Stomach (tissue), 9 donors: Measurements from ENCODE around the gene SHOX. TPM values are rescaled to one million over a fixed set of nuclear protein-coding genes. Genes with fewer than 3 reads are reported as not detected.

Experiments used
- DNase-seq, 2 donors: peaks; one replicate each; pipeline versions ENCODE4 v3.0.0 to v3.0.0-alpha.2; 2013 to 2019
- H3K27ac ChIP-seq, 5 donors: fragments of 200-600 bp in 4 of 5; sonication (generic) in 4 of 5; one replicate each; pipeline ENCODE4 v1.5.1; 2013 to 2019; ENCODE audit warnings: mild to moderate bottlenecking in 1 of 5, moderate library complexity in 1 of 5
- H3K27me3 ChIP-seq, 3 donors: fragments of 200-600 bp; sonication (generic); one replicate each; pipeline ENCODE4 v1.5.1; 2017 to 2019; ENCODE audit warnings: mixed run types in 1 of 3
- H3K36me3 ChIP-seq, 4 donors: fragments of 200-600 bp; sonication (generic); 1 replicate in 3 of 4; 2 replicates in 1 of 4; pipeline ENCODE4 v1.5.1; 2016 to 2019
- H3K4me1 ChIP-seq, 4 donors: fragments of 200-600 bp; sonication (generic); one replicate each; pipeline ENCODE4 v1.5.1; 2016 to 2019
- H3K4me3 ChIP-seq, 4 donors: fragments of 200-600 bp; sonication (generic) in 3 of 4; one replicate each; pipeline ENCODE4 v1.5.1; 2016 to 2019; ENCODE audit warnings: mild to moderate bottlenecking in 1 of 4
- H3K9me3 ChIP-seq, 4 donors: fragments of 200-600 bp; sonication (generic); one replicate each; pipeline ENCODE4 v1.5.1; 2016 to 2019
- CTCF ChIP-seq, 7 experiments: fragments of 450-650 bp in 4 of 7; fragments of 200-600 bp in 3 of 7; sonication (generic) in 3 of 7; IDR thresholded peaks; one replicate each; pipeline ENCODE4 v1.5.1; 2016 to 2019; ENCODE audit warnings: antibody characterized with exemption in 7 of 7, control low read depth in 2 of 7, mild to moderate bottlenecking in 1 of 7
- EP300 ChIP-seq: sonication (generic); formaldehyde crosslinking; IDR thresholded peaks from one replicate; pipeline ENCODE4 v1.6.1; 2017; ENCODE audit warnings: antibody characterized with exemption
- POLR2A ChIP-seq, 4 donors: fragments of 450-650 bp; IDR thresholded peaks; one replicate each; pipeline ENCODE4 v1.6.1; 2016; ENCODE audit warnings: antibody characterized with exemption in 4 of 4, control low read depth in 2 of 4, mild to moderate bottlenecking in 1 of 4, moderate library complexity in 1 of 4
- POLR2AphosphoS5 ChIP-seq, 3 donors: sonication (generic); formaldehyde crosslinking; IDR thresholded peaks; one replicate each; pipeline ENCODE4 v1.6.1; 2016; ENCODE audit warnings: antibody characterized with exemption in 3 of 3
- WGBS, 5 donors: extraction: QIAGEN DNeasy Blood & Tissue Kit in 3 of 5; methylation state at CpG; one replicate each; pipeline versions ENCODE4 v1.1.5 to v1.1.7; 2013 to 2018; 5-methylcytosine and 5-hydroxymethylcytosine counted together
- intact Hi-C: fragments of 100-400 bp; cut with DNase I; formaldehyde crosslinking; loops from one replicate; pipeline ENCODE4 v1.15.1; 2023; ENCODE audit warnings: low total_unique reads
- polyA plus RNA-seq, 3 donors: library from polyadenylated mRNA; stranded (reverse); fragments of 200-250 nt; gene quantifications; one replicate each; pipeline ENCODE4 v1.2.3, GENCODE V29; 2013
- total RNA-seq, 5 donors: library from RNA; depleted of rRNA; stranded (reverse); fragments of >200 nt; gene quantifications; one replicate each; pipeline versions ENCODE4 v1.1.0 to v1.2.3, GENCODE V29; 2014 to 2016
- donor health status: healthy with polysubstance abuse.
- donor health status: Bipolar disorder and iron deficiency.
- donor health status: healthy.

SHOX gene
- total and polyA plus RNA-seq, 8 donors = 7.5 TPM; not detected in 7

GRCh38 chrX:626745-627509 is 3.7 kb upstream of the SHOX start:
- H3K9me3 ChIP-seq = no peaks in the 10 kb centered on the region
- H3K27me3 ChIP-seq = peaks cover 20 to 76% (median 35%) of the 10 kb centered on the region in 3 donors
- 2 to 5% (median 4%) methylated on average over 13 of the region's 13 CpGs for WGBS, 5 donors
- H3K4me3 ChIP-seq = no peak overlapping the region
- peaks cover 0 to 34% (median 6%) of the 10 kb centered on the region in 4 donors for H3K4me1 ChIP-seq
- no peaks in the 10 kb centered on the region for H3K36me3 ChIP-seq
- TF ChIP-seq POLR2AphosphoS5 (IDR thresholded peaks at IDR 0.05) (no peak), POLR2A (IDR thresholded peaks at IDR 0.05) (no peak), EP300 (no peak), CTCF (IDR thresholded peaks at IDR 0.05) (no peak)
- no peak overlapping the region for H3K27ac ChIP-seq
- DNase-seq = no peak
- intact Hi-C loops = no loop called here

- Histone ChIP-seq H3K4me3 (no peak overlapping the region), H3K4me1 (peaks cover 0 to 35% (median 6%) of the 10 kb centered on the region in 4 donors), H3K27ac (no peak overlapping the region), H3K9me3 (no peaks in the 10 kb centered on the region), H3K36me3 (no peaks in the 10 kb centered on the region), H3K27me3 (peaks cover 23 to 78% (median 41%) of the 10 kb centered on the region in 3 donors)
- intact Hi-C loops = no loop called here
- no peak for DNase-seq
- TF ChIP-seq CTCF (IDR thresholded peaks at IDR 0.05) = no peak
- 7 to 16% (median 10%) methylated on average over 15 of the region's 15 CpGs for WGBS, 5 donors
These were observed 3.0 kb upstream of the SHOX start for GRCh38 chrX:627510-627981.

GRCh38 chrX:627995-628394 is 2.6 kb upstream of the SHOX start:
- intact Hi-C loops = no loop called here
- H3K36me3 ChIP-seq = no peaks in the 10 kb centered on the region
- TF ChIP-seq EP300 = no peak
- no peak for TF ChIP-seq POLR2AphosphoS5 (IDR thresholded peaks at IDR 0.05)
- H3K4me1 ChIP-seq = peaks cover 0 to 35% (median 6%) of the 10 kb centered on the region in 4 donors
- no peak overlapping the region for H3K4me3 ChIP-seq
- H3K9me3 ChIP-seq = no peaks in the 10 kb centered on the region
- peaks cover 27 to 83% (median 46%) of the 10 kb centered on the region in 3 donors for H3K27me3 ChIP-seq
- DNase-seq = no peak
- no peak overlapping the region for H3K27ac ChIP-seq
- WGBS, 5 donors = 2 to 18% (median 11%) methylated on average over 4 of the region's 4 CpGs

- 4 to 18% (median 6%) methylated on average over 29 to 30 of the region's 30 CpGs for WGBS, 5 donors
- Histone ChIP-seq H3K27me3 (peaks cover 27 to 84% (median 49%) of the 10 kb centered on the region in 3 donors), H3K36me3 (no peaks in the 10 kb centered on the region), H3K4me3 (no peak overlapping the region), H3K9me3 (no peaks in the 10 kb centered on the region), H3K27ac (no peak overlapping the region), H3K4me1 (peaks cover 0 to 22% (median under 1%) of the 10 kb centered on the region in 4 donors)
- DNase-seq = no peak
- TF ChIP-seq CTCF (IDR thresholded peaks at IDR 0.05) (no peak), POLR2A (IDR thresholded peaks at IDR 0.05) (no peak), EP300 (no peak), POLR2AphosphoS5 (IDR thresholded peaks at IDR 0.05) (no peak)
- intact Hi-C loops = no loop called here
These were observed 1.2 kb upstream of the SHOX start for GRCh38 chrX:629230-630006.
